ENCODE measurements around the gene SOX6. TPM values are rescaled to one million over a fixed set of nuclear protein-coding genes. Genes with fewer than 3 reads are reported as not detected.

Gene SOX6
- total and polyA plus RNA-seq, 2 of the 13 experiments (the other 11 are each of a cell fraction or from before 2014, with no cell fraction given) = 2.6 to 11.2 TPM

- TF ChIP-seq MTA3 (CRISPR knock-in tag; IDR thresholded peaks at IDR 0.05) (no peak), ZNF34 (CRISPR knock-in tag; IDR thresholded peaks at IDR 0.05; ENCODE audit: borderline replicate concordance) (no peak), TP53 (CRISPR knock-in tag; conservative IDR thresholded peaks at IDR 0.05) (no peak), ZNF605 (CRISPR knock-in tag; IDR thresholded peaks at IDR 0.05) (no peak), ZNF768 (CRISPR knock-in tag; IDR thresholded peaks at IDR 0.05) (0 out of 2 replicates have a peak, but pooled peaks have one; percentile 24), SMC3 (IDR thresholded peaks at IDR 0.05; ENCODE audit: low read length) (peak; percentile 16; the same call in 1 of the 2 replicates), TGIF2 (CRISPR knock-in tag; IDR thresholded peaks at IDR 0.05) (no peak), HCFC1 (IDR thresholded peaks at IDR 0.05; ENCODE audit: low read depth, low read length) (no peak), SMARCE1 (IDR thresholded peaks at IDR 0.05; ENCODE audit: borderline replicate concordance) (no peak), SNRNP70 (IDR thresholded peaks at IDR 0.05; ENCODE audit: low read depth, low read length) (no peak), NCOR1 (IDR thresholded peaks at IDR 0.05; ENCODE audit: borderline replicate concordance, low read length) (no peak), CREB3 (CRISPR knock-in tag; IDR thresholded peaks at IDR 0.05) (no peak), ZBTB7A (CRISPR knock-in tag; IDR thresholded peaks at IDR 0.05) (no peak), RNF2 (conservative IDR thresholded peaks at IDR 0.05; ENCODE audit: low read depth) (no peak), ZNF24 (IDR thresholded peaks at IDR 0.05) (no peak), ATF7 (IDR thresholded peaks at IDR 0.05) (no peak), ATF7 (CRISPR knock-in tag; IDR thresholded peaks at IDR 0.05) (no peak), ZBTB14 (CRISPR knock-in tag; IDR thresholded peaks at IDR 0.05) (no peak), ZNF704 (CRISPR knock-in tag; IDR thresholded peaks at IDR 0.05; ENCODE audit: borderline replicate concordance) (no peak), FOXP1 (IDR thresholded peaks at IDR 0.05) (no peak), FOXP1 (CRISPR knock-in tag; IDR thresholded peaks at IDR 0.05) (no peak), ZNF850 (CRISPR knock-in tag; conservative IDR thresholded peaks at IDR 0.05) (no peak), GTF2F1 (IDR thresholded peaks at IDR 0.05; ENCODE audit: low read length) (no peak)
- TF ChIP-seq, protein P1, sequence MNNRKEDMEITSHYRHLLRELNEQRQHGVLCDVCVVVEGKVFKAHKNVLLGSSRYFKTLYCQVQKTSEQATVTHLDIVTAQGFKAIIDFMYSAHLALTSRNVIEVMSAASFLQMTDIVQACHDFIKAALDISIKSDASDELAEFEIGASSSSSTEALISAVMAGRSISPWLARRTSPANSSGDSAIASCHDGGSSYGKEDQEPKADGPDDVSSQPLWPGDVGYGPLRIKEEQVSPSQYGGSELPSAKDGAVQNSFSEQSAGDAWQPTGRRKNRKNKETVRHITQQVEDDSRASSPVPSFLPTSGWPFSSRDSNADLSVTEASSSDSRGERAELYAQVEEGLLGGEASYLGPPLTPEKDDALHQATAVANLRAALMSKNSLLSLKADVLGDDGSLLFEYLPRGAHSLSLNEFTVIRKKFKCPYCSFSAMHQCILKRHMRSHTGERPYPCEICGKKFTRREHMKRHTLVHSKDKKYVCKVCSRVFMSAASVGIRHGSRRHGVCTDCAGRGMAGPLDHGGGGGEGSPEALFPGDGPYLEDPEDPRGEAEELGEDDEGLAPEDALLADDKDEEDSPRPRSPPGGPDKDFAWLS (CRISPR knock-in tag; IDR thresholded peaks at IDR 0.05; ENCODE audit: borderline replicate concordance) = no peak
- TF ChIP-seq, protein P2, sequence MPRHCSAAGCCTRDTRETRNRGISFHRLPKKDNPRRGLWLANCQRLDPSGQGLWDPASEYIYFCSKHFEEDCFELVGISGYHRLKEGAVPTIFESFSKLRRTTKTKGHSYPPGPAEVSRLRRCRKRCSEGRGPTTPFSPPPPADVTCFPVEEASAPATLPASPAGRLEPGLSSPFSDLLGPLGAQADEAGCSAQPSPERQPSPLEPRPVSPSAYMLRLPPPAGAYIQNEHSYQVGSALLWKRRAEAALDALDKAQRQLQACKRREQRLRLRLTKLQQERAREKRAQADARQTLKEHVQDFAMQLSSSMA (CRISPR knock-in tag; IDR thresholded peaks at IDR 0.05) = no peak
- TF ChIP-seq, protein P3, sequence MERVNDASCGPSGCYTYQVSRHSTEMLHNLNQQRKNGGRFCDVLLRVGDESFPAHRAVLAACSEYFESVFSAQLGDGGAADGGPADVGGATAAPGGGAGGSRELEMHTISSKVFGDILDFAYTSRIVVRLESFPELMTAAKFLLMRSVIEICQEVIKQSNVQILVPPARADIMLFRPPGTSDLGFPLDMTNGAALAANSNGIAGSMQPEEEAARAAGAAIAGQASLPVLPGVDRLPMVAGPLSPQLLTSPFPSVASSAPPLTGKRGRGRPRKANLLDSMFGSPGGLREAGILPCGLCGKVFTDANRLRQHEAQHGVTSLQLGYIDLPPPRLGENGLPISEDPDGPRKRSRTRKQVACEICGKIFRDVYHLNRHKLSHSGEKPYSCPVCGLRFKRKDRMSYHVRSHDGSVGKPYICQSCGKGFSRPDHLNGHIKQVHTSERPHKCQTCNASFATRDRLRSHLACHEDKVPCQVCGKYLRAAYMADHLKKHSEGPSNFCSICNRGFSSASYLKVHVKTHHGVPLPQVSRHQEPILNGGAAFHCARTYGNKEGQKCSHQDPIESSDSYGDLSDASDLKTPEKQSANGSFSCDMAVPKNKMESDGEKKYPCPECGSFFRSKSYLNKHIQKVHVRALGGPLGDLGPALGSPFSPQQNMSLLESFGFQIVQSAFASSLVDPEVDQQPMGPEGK (CRISPR knock-in tag; IDR thresholded peaks at IDR 0.05) = peak; percentile 88
These were observed 415.1 kb downstream of the SOX6 start (continued) for GRCh38 chr11:15941206-15941770.
